ENCODE data around the gene SLC12A7.
A peak's percentile ranks its signal among the peaks of the same experiment; 100 is the strongest.
"Not testable (repeated sequence)": the region's sequence is repeated elsewhere in the genome, so short reads cannot be mapped to it uniquely, and the experiment has no call there.

SLC12A7 gene

DNA sequence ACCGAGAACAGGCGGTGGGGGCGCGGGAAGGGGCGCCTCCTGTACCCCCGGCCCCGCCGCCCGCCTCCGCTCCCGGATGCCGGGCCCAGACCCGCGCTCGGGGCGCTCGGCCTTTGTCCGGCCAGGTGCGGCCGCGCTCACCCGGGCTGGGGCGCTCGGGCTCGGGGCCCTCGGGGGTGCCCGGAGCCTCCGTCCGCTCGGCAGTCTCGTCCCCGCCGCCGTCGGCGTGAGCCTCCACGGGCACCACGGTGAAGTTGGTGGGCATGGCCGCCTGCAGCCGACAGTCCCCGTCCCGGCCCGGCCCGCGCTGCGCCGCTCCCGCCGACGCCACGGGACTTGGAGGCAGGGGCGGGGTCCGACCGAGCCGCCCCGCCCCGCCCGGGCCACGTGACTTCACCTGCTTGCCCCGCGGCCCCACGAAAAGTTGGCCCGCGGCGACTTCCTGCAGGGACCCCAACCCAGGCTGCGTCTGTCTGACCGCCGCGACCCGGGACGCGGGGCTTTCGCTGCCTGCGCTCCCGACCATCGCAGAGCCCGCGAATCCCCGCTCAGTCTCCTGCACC, at the start of gene SLC12A7:
Gene SLC12A7 (minus strand): TSS at position 337 of the 563 bp plus-strand sequence. CDS start 72 bp downstream, at position 265.
- DNase-seq = peak; percentile 59

DNA sequence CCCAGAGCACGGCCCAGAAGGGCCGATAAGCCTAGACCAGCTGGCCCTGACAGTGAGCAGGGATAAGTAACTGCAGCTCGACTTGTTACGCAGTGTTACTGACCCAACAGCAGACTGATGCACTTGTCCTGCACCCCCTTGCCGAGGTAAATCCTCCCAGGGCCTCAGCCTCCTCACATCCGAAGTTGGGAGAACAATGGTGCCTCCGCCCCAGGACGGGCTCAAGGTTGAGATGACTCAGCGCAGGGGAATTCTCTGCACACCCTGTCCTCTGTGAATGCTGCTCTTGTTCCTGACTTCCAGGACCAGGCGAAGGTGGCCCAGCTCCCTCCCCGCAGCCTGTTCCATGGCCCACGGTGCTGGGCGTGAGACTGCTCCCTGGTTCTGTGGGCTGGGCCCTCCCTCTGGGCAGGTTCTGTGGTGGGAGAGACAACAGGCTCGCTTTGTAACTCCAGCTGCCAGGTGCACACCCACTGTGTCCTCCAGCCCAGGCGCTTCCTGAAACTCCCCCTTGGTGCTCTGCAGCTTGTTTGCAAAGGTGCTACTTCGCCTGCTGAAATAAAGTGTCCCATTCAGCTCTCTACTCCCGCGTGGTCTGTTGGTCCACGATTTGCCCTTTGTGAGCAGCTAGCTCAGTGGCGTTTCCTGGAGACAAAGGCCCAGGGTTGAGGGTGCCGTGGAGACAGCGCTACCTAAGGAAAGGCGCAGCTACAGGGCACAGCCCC, 49.4 kb upstream of the SLC12A7 start:
- no peak for DNase-seq

DNA sequence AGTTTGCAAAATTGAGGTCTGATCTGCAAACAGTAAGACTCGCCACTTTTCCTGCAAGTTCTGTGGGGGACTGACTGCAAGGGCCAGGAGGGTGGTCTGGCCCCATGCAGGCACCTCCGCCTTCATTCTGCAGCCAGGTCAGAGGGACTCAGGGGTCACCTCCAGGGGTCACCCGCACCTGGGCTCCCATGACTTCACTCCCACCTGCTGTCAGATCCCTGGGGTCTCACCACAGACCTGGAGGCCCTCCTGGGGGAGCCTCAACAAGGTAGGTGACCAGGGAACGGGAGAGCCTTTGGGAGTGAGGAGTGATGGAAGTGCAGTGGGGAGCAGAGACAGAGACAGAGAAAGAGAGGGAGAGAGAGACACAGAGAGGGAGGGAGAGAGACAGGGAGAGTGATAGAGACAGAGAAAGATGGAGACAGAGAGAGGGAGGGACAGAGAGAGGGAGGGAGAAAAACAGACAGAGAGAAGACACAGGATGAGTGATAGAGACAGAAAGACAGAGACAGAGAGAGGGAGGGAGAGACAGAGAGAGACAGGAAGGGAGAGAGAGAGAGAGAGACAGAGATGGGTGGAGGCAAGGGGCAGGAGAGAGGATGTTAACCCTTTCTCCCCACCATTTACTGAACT, 48.0 kb upstream of the SLC12A7 start:
- no peak for DNase-seq

DNA sequence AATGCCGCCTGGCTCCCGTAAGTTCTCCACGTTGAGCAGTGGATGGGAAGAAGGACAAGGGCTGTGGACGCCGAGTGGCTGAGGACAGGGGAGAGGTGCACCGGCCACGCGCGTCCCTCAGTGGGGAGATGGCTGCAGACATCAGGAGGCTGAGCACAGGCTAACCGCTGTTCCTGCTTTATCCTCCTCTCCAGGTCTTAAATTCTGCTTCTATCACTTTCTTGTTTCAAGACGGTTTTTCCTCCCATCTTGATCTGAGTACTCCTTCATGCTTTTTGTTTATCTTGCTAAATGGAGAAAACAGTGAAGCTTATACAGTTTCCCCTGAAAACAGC, 47.4 kb upstream of the SLC12A7 start:
- no peak for DNase-seq

DNA sequence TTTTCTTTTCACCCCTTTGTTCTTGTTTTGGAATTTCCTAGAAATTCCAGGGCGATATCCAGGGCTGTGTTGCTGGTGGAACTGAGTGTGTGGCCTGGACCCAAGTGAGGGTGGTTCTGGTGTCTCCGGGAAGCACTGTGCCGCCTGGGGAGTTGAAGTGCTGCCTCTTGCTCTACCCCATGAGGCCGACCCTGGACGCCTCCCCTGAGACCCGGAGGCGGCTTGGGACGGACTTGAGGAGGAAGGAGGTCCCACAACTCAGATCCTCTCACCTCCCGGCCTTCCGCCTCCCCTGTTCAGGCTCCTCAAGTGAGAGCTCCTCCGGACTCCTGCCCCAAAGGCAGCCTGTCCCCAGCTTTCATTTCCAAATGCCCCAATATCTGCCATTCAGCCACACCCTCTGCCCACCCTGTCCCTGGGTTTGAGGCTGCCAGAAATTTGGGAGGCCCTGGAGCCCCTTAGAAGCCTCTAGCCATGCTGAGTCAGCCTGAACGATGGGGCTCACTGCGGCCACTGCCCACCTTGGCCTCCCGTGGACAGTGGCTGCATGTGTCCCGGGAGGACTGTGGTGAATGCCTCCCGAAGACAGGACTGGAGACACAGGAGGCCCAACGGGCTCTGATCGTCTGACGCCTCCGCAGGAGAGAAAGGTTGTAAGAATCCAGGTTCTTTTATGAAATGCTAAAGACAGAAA, 46.9 kb upstream of the SLC12A7 start:
- no peak for DNase-seq

DNA sequence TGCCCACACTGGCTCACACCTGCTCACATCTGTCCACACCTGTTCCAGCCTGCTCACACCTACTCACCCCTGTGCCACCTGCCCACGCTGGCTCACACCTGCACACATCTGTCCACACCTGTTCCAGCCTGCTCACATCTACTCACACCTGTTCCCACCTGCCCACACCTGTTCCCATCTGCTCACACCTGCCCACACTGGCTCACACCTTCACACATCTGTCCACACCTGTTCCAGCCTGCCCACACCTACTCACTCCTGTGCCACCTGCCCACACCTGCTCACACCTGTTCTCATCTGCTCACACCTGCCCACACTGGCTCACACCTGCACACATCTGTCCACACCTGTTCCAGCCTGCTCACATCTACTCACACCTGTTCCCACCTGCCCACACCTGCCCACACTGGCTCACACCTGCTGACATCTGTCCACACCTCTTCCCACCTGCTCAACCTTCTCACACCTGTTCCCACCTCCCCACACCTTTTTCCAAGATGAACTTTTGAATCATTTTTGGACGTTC, 45.7 kb upstream of the SLC12A7 start:
- DNase-seq = not testable (repeated sequence)

DNA sequence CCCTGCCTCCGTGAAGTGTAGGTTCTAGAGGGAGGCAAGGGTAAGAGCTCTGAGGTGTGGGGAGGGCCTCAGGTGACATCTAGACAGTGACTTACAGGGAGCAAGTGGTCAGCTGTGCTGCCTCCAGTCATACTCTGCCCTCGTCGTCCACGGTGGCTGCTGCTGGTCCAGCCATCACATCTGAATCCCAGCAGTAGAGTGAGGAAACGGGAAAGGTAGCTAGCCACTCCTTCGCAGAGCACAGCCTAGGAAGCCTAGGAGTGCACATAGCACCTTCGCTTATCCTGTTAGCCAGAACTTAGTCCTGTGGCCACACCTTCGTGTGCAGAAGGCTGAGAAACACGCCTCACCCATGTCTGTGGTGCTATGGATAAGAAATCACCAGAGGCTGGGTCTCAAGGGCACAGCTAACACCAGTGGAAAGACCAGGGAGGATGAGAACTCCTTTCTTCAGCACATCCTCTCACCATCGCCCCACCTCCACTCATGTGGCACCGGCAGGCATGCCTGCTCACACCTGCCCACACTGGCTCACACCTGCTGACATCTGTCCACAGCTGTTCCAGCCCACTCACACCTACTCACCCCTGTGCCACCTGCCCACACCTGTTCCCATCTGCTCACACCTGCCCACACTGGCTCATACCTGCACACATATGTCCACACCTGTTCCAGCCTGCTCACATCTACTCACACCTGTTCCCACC, 45.0 kb upstream of the SLC12A7 start:
- DNase-seq = no peak

DNA sequence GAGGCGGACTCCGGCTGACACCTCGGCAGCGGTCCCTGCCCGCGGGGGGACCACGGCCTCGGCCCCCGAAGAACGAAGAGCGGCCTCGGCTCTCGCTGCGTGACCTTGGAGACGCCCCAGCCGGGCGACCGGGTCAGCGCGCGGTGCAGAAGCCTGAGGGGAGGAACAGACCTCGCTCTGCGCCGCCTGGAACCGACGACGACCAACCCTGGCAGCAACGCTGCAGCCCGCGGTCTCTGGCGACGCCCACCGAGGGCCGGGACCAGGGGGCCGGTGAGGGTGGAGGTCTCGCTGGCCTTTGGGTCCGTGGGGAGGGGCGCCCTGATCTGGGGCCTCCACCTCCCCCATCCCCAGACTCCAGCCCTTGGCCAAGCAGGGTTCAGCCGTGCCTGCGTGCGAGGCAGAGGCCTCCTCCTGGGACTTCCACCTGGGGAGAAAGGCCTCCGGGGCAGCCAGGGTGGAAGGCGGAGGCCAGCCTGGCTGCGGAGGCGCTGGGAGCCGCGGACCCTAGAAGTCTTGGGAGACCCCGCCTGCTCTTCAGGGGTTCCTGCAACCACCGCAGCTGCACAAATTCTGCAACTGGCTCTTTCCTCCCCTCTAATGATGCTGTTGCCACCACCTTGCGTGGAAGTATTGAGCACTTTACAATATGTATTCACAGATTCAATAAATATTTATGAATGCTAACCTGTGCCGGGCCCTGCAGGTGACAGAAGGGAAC, 44.3 kb upstream of the SLC12A7 start:
- no peak for DNase-seq

DNA sequence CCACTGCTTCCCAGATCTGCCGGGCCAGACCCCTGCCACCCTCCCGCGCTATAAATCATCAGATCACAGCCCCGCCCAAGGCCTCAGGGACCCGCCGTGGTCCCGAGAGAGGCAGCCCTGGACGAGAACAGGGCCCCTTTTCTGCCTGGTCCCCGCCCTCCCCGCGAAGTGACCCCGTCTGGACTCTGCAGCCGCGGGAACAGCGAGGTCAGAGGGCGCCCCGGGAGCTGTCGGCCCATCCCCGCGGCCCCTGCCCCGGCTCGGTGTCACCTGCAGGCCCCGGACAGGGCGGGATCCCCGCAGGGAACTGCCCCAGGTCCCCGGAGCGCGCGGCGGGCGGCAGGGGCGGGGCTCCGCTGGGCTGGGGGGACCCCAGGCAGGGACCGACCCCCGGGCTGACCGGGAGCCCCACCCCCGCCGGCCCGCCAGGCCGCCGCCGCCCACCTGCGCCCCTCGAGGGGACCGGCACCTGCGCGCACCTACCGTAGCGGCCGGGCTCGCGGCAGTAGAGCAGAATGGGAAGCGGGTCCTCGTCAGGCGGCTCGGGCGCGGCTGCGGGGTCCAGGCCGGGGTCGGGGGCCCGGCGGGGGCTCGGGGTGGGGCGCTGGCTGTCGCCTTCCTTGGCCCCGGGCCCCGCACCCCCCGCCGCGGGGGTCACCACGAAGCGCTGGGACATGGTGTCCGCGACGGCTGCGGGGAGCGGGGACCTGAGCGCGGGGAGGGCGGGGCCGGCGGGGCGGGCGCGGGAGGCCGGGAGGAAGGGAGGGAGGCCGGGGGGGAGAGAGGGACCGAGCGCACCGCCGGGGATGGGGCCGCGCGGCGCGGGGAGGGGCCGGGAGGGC, 43.5 kb upstream of the SLC12A7 start:
- DNase-seq = no peak

DNA sequence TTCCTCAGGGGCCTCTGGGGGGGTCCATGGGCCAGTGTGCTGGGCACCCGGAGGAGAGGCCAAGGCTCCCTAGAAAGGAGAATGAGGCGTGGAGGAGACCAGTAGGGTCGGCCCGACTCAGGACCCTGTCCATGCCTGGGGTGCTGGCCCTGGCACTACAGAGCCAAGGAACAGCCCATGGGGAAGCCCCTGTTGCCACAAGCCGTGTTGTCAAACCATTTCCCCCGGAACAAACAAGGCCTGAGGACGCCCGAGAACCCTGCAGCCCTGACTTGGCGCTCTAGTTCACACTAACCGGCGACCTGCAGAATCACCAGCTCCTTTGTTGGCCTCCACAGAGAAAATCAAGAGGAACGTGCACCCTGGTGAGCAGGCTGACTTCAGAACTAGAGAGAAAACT, 41.6 kb upstream of the SLC12A7 start:
- DNase-seq = no peak

DNA sequence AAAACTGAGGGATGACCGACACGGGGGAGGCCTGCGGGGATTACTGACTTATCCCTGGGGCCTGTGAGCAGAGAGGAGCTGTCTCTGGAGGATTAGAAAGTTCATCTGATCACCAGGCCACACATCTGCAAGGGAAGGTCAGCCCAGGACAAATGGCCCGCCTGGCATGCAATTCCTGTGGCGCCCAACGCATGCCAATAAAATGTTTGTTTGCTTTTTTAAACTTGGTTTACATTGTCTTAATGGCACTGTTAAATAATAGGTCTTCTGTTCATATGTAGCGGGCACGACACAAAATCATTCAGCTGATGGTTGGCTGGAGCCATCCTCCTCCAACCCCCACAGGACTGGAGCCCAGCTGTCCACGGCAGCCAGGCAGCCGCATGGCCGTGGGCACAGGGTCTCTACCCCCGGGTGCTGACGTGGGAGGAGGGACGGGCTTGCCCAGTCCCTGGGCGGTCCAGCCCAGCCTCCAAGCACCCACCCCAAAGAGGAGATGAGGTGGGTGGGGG, 41.0 kb upstream of the SLC12A7 start:
- no peak for DNase-seq

DNA sequence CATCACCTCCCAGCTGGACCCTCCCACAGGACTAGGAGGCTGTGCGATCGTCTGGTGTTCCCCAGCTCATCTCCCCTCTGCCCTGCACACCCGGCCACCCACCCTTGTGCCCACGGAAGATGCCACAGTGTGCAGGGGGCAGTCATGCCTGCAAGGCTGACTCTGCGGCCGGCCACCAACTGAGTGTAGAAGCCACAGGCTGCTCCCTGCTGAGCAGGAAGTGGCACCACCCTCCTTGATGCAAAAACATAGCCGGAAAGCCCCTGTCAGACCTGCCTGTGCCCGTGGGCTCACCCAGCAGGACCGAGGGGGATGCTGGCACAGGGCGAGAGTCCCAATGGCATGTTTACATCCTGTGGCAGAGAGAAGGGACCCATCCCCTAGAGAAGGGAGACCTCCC, 40.3 kb upstream of the SLC12A7 start:
- peak; percentile 50 for DNase-seq

DNA sequence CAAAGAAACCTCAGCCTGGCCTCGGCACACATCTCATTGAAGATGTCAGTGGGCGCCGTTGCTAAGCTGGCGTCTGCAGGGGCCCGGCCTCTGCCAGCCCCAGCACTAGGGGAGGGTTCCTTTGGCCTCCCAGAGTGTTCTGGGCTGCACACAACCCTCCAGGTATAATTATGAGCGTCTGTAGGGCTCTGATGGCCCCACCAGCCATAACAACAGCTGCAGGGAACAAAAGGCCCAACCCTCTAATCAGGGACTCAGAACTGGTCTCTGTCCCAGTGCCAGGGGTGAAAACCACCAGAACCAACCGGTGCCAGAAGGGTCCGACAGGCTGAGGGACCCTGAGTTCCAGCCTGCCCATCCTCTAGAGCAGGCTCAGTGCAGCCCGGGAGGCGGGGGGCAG, 39.5 kb upstream of the SLC12A7 start:
- no peak for DNase-seq

DNA sequence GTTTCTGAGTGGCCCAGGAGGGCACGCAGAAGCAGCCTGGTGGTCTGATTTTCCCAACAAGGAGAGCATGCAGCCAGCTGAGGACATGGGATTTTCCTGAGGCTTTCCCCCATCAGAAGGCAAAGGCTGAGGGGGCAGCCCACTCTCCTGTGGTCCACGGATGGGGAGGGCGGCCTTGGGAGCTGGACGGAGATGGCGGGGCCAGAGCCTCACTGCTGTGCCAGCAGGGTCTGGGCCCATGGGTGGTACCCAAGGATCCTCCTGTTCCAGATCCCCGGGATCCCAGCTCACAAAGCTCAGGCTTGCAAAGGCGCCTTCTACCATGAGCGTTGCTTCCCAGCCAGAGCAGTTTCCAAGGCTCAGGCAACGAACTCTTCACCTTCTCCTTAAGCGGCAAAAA, 39.0 kb upstream of the SLC12A7 start:
- no peak for DNase-seq

DNA sequence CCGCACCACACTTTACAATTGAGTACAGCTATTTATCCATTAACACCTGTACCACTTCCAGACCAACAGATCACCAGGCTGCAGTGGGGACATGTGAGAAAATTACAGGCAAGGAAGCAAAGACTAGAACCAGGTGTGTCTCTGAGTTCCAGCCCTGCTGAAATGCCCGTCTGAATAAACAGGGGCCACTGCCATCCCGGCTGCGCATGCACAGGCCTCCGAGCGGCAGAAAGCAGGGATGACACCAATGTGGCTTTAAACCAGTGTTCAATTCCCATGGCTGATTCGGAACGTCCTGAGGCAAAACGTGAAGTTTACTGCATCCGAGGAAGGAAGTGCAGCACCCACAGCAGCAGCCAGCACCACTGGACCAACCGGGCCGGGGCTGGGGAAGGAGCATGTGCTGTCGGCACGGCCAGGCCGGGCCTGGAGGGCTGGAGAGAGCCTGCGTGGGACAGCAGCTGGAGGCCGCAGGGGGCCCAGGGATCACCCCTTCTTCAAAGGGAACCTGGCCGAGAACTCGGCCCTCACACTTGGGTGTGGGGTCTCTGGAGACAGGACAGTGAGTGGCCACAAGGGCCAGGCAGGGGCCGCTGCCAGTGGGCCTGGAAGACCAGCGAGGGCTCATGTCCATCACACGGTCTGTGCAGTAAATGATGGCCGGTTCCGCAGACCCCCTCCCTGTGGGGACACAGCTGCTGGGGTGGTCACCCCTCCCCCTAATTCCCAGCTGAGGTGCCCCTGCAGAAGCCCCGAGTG, 33.0 kb upstream of the SLC12A7 start:
- DNase-seq = no peak

DNA sequence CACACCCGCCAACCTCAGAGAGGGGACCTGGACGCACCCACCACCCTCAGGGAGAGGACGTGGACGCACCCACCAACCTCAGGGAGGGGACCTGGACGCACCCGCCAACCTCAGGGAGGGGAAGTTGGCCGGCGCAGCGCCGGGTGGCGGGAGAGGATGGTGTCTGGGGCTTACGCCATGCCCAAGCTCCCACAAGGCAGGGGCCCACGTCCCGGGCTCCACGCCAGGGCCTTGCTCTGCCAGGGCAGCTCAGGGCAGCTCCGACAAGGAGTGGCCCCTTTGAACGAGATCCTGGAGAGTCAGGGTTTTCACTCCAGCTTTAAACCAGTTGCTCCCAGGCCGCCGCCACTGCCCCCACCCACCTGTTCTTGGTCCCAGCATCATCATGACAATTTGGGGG, 32.2 kb upstream of the SLC12A7 start:
- DNase-seq = no peak

DNA sequence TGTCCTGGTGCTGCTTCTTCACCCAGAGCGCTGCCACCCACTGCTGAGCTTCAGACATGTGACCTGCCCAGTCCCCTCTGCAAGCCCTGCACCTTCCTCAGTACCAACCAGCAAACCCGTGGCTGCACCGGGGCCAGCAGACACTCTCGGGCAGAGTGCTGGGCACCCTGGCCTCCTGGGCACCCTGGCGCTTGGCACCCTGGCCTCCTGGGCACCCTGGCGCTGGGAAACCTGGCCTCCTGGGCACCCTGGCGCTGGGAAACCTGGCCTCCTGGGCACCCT, 31.7 kb upstream of the SLC12A7 start:
- DNase-seq = no peak

DNA sequence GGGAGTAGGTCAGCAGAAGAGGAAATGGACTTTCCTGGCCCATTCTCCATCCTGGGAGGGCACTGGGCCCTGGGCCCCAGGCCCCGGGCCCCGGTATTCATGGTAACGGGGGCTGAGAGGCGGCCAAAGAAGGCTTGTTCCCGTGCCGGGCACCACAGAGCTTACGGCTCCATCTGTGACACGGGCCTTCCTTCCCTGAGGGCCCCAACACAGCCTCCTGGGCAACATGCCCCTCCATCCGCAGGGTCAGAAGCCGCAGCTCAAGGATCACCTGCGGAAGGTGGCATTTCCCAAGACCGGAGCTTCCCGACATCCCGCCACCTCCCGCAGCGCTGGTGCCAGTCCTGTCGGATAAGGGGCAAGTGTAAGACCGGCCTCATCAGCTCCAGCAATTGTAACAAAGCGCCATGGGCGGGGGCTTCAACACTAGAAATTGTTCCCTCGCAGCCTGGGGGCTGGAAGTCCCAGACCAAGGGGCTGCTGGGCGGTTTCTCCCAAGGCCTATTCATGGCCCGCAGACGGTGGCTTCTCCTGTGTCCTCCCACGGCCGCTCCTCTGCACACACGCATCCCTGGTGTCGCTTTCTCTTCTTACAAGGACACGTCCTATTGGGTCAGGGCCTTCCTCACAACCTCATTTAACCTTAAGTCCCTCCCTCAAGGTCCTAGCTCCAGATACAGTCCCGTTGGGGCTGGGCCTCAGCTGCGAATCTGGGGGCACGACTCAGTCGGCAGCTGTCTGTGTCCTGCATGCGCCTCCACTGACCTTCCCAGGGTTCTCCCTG, 31.2 kb upstream of the SLC12A7 start:
- no peak for DNase-seq

DNA sequence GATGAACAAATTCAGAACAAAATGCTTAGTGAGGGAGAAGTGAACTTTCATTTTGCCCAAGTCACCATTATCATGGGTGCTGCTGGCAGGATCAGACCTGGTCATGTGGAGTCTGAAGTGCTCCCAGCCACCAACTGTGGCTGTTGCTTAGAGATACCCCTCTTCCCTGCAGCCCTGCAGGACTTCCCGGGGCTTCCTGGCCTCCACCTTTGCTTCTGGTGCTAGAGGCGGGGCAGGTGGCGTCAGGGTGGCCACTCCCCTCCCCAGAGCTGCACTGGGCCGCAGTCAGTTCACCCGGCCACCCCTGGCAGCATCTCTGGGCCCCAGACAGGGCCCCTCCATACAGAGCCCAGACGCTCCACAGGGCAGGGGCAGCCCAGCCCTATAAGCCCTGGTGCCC, 30.0 kb upstream of the SLC12A7 start:
- no peak for DNase-seq

DNA sequence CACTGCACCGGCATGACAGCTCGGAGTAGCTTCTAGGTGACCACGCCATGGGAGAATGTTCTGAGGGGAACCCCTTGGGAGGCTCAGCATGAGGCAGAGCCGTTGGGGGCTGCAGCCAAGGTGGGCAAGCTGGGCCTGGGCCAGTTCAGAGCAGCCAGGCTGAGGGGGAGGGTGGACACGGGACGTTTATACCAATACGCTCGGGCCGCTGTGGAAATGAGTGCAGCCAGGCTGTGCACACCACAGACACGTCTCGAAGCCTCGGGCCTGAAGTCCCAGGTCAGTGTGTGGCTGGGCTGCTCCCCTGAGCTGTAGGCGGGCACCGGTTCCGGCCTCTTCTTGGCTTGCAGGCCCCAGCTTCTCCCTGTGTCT, 28.9 kb upstream of the SLC12A7 start:
- no peak for DNase-seq
